ENCODE measurements around the gene CRYBB1. TPM values are rescaled to one million over a fixed set of nuclear protein-coding genes. Genes with fewer than 3 reads are reported as not detected.
A peak's percentile ranks its signal among the peaks of the same experiment; 100 is the strongest.

The CRYBB1 gene
- total RNA-seq, 2 donors from 2014 or later, result 0.33 to 1.7 TPM

GRCh38 chr22:26556904-26557303 is 60.9 kb downstream of the CRYBB1 start:
- TF ChIP-seq, protein P1, sequence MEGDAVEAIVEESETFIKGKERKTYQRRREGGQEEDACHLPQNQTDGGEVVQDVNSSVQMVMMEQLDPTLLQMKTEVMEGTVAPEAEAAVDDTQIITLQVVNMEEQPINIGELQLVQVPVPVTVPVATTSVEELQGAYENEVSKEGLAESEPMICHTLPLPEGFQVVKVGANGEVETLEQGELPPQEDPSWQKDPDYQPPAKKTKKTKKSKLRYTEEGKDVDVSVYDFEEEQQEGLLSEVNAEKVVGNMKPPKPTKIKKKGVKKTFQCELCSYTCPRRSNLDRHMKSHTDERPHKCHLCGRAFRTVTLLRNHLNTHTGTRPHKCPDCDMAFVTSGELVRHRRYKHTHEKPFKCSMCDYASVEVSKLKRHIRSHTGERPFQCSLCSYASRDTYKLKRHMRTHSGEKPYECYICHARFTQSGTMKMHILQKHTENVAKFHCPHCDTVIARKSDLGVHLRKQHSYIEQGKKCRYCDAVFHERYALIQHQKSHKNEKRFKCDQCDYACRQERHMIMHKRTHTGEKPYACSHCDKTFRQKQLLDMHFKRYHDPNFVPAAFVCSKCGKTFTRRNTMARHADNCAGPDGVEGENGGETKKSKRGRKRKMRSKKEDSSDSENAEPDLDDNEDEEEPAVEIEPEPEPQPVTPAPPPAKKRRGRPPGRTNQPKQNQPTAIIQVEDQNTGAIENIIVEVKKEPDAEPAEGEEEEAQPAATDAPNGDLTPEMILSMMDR (conservative IDR thresholded peaks at IDR 0.05), result no peak
- Mint-ChIP-seq H3K9me3 (no peaks in the 10 kb centered on the region), H3K27ac (peak overlapping the region; percentile 39), H3K36me3 (ENCODE audit: low read depth) (peaks cover 3% of the 10 kb centered on the region), H3K4me3 (no peak overlapping the region), H3K27me3 (ENCODE audit: insufficient read depth) (no peaks in the 10 kb centered on the region), H3K4me1 (peaks cover 26% of the 10 kb centered on the region)
- no peak overlapping the region for H3K9ac ChIP-seq (ENCODE audit: extremely low read depth, low read length, poor library complexity, severe bottlenecking)
- DNase-seq, result no peak
- no peak overlapping the region for H3K27ac ChIP-seq (ENCODE audit: low read depth, low read length)
- H3K4me3 ChIP-seq (ENCODE audit: low read length), result no peak overlapping the region
- 85 to 95% methylated on average over 3 to 5 of the region's 5 CpGs for WGBS, 2 experiments (ENCODE audit: insufficient coverage in 1 of 2, insufficient read length in 1 of 2)
- H3K27me3 ChIP-seq (ENCODE audit: control insufficient read depth, insufficient read depth, low read length, poor library complexity, severe bottlenecking), result no peaks in the 10 kb centered on the region
- no peaks in the 10 kb centered on the region for H3K36me3 ChIP-seq (ENCODE audit: control insufficient read depth, insufficient read depth, low read length)
- H3K4me1 ChIP-seq (ENCODE audit: control insufficient read depth, insufficient read depth, low read length), result peaks cover 6% of the 10 kb centered on the region
- H3K9me3 ChIP-seq (ENCODE audit: control insufficient read depth, low read length), result no peaks in the 10 kb centered on the region

GRCh38 chr22:26555478-26555877 is 62.3 kb downstream of the CRYBB1 start:
- Mint-ChIP-seq H3K36me3 (ENCODE audit: low read depth) (peaks cover 6% of the 10 kb centered on the region), H3K27me3 (ENCODE audit: insufficient read depth) (no peaks in the 10 kb centered on the region), H3K4me1 (peaks cover 30% of the 10 kb centered on the region), H3K9me3 (no peaks in the 10 kb centered on the region), H3K4me3 (no peak overlapping the region), H3K27ac (no peak overlapping the region)
- H3K27ac ChIP-seq (ENCODE audit: low read depth, low read length), result no peak overlapping the region
- peaks cover 6% of the 10 kb centered on the region for H3K4me1 ChIP-seq (ENCODE audit: control insufficient read depth, insufficient read depth, low read length)
- TF ChIP-seq, protein P1 (conservative IDR thresholded peaks at IDR 0.05), result no peak
- no peaks in the 10 kb centered on the region for H3K27me3 ChIP-seq (ENCODE audit: control insufficient read depth, insufficient read depth, low read length, poor library complexity, severe bottlenecking)
- no peak overlapping the region for H3K4me3 ChIP-seq (ENCODE audit: low read length)
- WGBS, 2 experiments (ENCODE audit: insufficient coverage in 1 of 2, insufficient read length in 1 of 2), result 93 to 100% methylated on average over 6 to 11 of the region's 11 CpGs
- no peak overlapping the region for H3K9ac ChIP-seq (ENCODE audit: extremely low read depth, low read length, poor library complexity, severe bottlenecking)
- H3K36me3 ChIP-seq (ENCODE audit: control insufficient read depth, insufficient read depth, low read length), result no peaks in the 10 kb centered on the region
- DNase-seq, result no peak
- no peaks in the 10 kb centered on the region for H3K9me3 ChIP-seq (ENCODE audit: control insufficient read depth, low read length)

- Mint-ChIP-seq H3K4me1 (peaks cover 30% of the 10 kb centered on the region), H3K9me3 (no peaks in the 10 kb centered on the region)
- no peak overlapping the region for H3K4me3 ChIP-seq (ENCODE audit: low read length)
These were observed 62.9 kb downstream of the CRYBB1 start for GRCh38 chr22:26554956-26555355.

More at GRCh38 chr22:26554956-26555355, 62.9 kb downstream of the CRYBB1 start:
- no peak overlapping the region for H3K9ac ChIP-seq (ENCODE audit: extremely low read depth, low read length, poor library complexity, severe bottlenecking)
- H3K9me3 ChIP-seq (ENCODE audit: control insufficient read depth, low read length), result no peaks in the 10 kb centered on the region
- H3K27me3 ChIP-seq (ENCODE audit: control insufficient read depth, insufficient read depth, low read length, poor library complexity, severe bottlenecking), result no peaks in the 10 kb centered on the region
- peak overlapping the region; percentile 68 for H3K27ac Mint-ChIP-seq
- H3K27ac ChIP-seq (ENCODE audit: low read depth, low read length), result no peak overlapping the region
- peaks cover 3% of the 10 kb centered on the region for H3K4me1 ChIP-seq (ENCODE audit: control insufficient read depth, insufficient read depth, low read length)
- TF ChIP-seq, protein P1 (conservative IDR thresholded peaks at IDR 0.05), result no peak
- 66 to 69% methylated on average over 6 of the region's 6 CpGs for WGBS, 2 experiments (ENCODE audit: insufficient coverage in 1 of 2, insufficient read length in 1 of 2)
- H3K36me3 ChIP-seq (ENCODE audit: control insufficient read depth, insufficient read depth, low read length), result no peaks in the 10 kb centered on the region
- no peaks in the 10 kb centered on the region for H3K27me3 Mint-ChIP-seq (ENCODE audit: insufficient read depth)
- DNase-seq, result peak; percentile 66
- H3K4me3 Mint-ChIP-seq, result no peak overlapping the region
- H3K36me3 Mint-ChIP-seq (ENCODE audit: low read depth), result peaks cover 12% of the 10 kb centered on the region

Measured in endodermal cell (in vitro differentiated cells).